Small intestine (tissue), 7 donors: Measurements from ENCODE around the gene OPHN1. TPM values are rescaled to one million over a fixed set of nuclear protein-coding genes. Genes with fewer than 3 reads are reported as not detected.
"Not testable (repeated sequence)": the region's sequence is repeated elsewhere in the genome, so short reads cannot be mapped to it uniquely, and the experiment has no call there.

Experiments used
- DNase-seq, 2 donors: peaks; one replicate each; pipeline versions ENCODE4 v3.0.0 to v3.0.0-alpha.2; 2013
- FAIRE-seq: peaks from 2 replicates; lab custom pipeline; 2012; peaks lifted over from hg19 to GRCh38; lab: Jason Lieb, UNC
- H3K27ac ChIP-seq, 3 donors: one replicate each; pipeline ENCODE4 v1.5.1; 2013; ENCODE audit warnings: low read length in 2 of 3, mild to moderate bottlenecking in 2 of 3, control low read depth in 1 of 3, inconsistent platforms in 1 of 3, low read depth in 1 of 3, moderate library complexity in 1 of 3
- H3K27me3 ChIP-seq, 3 donors: one replicate each; pipeline ENCODE4 v1.6.1; 2013; ENCODE audit warnings: low read length in 3 of 3, inconsistent platforms in 1 of 3; ENCODE audit not compliant: control insufficient read depth in 3 of 3, insufficient read depth in 3 of 3
- H3K36me3 ChIP-seq, 3 donors: one replicate each; pipeline ENCODE4 v1.6.1; 2013; ENCODE audit warnings: low read length in 3 of 3, inconsistent platforms in 1 of 3, low read depth in 1 of 3, mild to moderate bottlenecking in 1 of 3, moderate library complexity in 1 of 3; ENCODE audit not compliant: control insufficient read depth in 3 of 3, insufficient read depth in 2 of 3
- H3K4me1 ChIP-seq, 3 donors: one replicate each; pipeline ENCODE4 v1.6.1; 2013; ENCODE audit warnings: low read length in 2 of 3, inconsistent platforms in 1 of 3, low read depth in 1 of 3, mild to moderate bottlenecking in 1 of 3, moderate library complexity in 1 of 3; ENCODE audit not compliant: control insufficient read depth in 3 of 3, insufficient read depth in 2 of 3
- H3K4me3 ChIP-seq, 3 donors: one replicate each; pipeline ENCODE4 v1.5.1; 2013; ENCODE audit warnings: low read length in 3 of 3, control low read depth in 1 of 3, inconsistent platforms in 1 of 3, low read depth in 1 of 3, mild to moderate bottlenecking in 1 of 3, moderate library complexity in 1 of 3
- H3K9me3 ChIP-seq, 2 donors: one replicate each; pipeline ENCODE4 v1.6.1; 2013; ENCODE audit warnings: low read depth in 1 of 2, low read length in 1 of 2; ENCODE audit not compliant: control insufficient read depth in 2 of 2, insufficient read depth in 1 of 2
- WGBS, 3 donors: extraction: QIAGEN DNeasy Blood & Tissue Kit; methylation state at CpG; one replicate each; pipeline ENCODE4 v1.1.7; 2013; 5-methylcytosine and 5-hydroxymethylcytosine counted together
- polyA plus RNA-seq, 4 donors: library from polyadenylated mRNA; stranded (reverse) in 3 of 4; unstranded in 1 of 4; fragments of 200-250 nt in 3 of 4; fragments of 120-200 nt in 1 of 4; gene quantifications; one replicate each; pipeline versions ENCODE4 v1.2.1 to v1.2.3, GENCODE V29; 2013
- donor health status: healthy with polysubstance abuse.
- donor health status: control.
- donor health status: control.
- donor health status: Bipolar disorder and iron deficiency.
- donor health status: healthy.

OPHN1 gene
- polyA plus RNA-seq, 4 donors: 0.89 to 6.3 (median 3.0) TPM

GRCh38 chrX:68402094-68402493 lies 31.2 kb downstream of the OPHN1 start:
- Histone ChIP-seq H3K27ac (no peak overlapping the region), H3K4me3 (no peak overlapping the region), H3K9me3 (no peaks in the 10 kb centered on the region), H3K4me1 (no peaks in the 10 kb centered on the region), H3K36me3 (no peaks in the 10 kb centered on the region), H3K27me3 (no peaks in the 10 kb centered on the region)
- FAIRE-seq: no peak
- 73 to 87% (median 80%) methylated on average over 2 of the region's 2 CpGs for WGBS, 3 donors
- no peak for DNase-seq

DNA sequence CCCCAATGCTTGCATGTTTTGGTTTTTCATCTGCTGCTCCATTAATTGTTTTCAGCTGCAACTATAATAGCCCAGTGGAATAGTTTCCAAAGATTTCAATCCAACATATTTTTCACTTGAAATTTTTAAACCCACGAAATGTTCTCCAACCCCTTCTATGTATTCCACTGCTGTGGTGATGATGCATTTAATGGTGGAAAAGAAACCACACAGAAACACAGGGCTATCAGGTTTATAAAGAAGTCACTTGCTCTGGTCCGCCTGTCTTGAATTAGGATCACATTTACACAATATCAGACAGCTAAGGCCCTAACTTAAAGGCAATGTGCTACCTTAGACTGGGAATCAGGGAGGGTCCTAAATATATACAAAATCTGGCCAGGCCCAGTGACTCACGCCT lies 35.0 kb downstream of the OPHN1 start:
- DNase-seq (no peak), FAIRE-seq (no peak)
- Histone ChIP-seq H3K27ac (no peak overlapping the region), H3K4me3 (no peak overlapping the region), H3K9me3 (no peaks in the 10 kb centered on the region), H3K27me3 (no peaks in the 10 kb centered on the region), H3K4me1 (no peaks in the 10 kb centered on the region), H3K36me3 (no peaks in the 10 kb centered on the region)
- WGBS, 3 donors: 56 to 85% (median 74%) methylated on average over 3 of the region's 3 CpGs

DNA sequence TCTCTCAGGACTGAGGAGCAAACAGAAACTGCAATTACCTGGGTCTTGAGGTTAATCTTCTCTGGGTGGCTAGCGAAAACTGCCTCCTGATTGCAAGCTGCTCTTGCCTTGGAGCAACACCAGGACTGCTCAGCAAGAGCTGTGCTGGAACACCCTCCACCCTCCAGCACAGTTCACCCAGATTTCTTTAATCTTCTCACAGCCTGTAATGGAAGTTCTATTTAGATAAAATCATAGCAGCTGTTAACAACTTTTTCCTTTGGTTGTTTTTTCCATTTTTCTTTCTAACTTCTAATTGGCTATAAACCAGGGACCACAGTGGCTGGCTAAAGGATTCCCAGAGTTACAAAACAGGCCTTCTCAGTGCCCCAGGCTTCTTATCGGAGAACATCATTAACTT lies 36.3 kb downstream of the OPHN1 start:
- DNase-seq (no peak), FAIRE-seq (no peak)
- no peaks in the 10 kb centered on the region for H3K36me3 ChIP-seq
- no peaks in the 10 kb centered on the region for H3K4me1 ChIP-seq
- 61 to 81% (median 75%) methylated on average over 2 of the region's 2 CpGs for WGBS, 3 donors
- no peaks in the 10 kb centered on the region for H3K9me3 ChIP-seq
- no peak overlapping the region for H3K27ac ChIP-seq
- no peaks in the 10 kb centered on the region for H3K27me3 ChIP-seq
- H3K4me3 ChIP-seq: no peak overlapping the region

DNA sequence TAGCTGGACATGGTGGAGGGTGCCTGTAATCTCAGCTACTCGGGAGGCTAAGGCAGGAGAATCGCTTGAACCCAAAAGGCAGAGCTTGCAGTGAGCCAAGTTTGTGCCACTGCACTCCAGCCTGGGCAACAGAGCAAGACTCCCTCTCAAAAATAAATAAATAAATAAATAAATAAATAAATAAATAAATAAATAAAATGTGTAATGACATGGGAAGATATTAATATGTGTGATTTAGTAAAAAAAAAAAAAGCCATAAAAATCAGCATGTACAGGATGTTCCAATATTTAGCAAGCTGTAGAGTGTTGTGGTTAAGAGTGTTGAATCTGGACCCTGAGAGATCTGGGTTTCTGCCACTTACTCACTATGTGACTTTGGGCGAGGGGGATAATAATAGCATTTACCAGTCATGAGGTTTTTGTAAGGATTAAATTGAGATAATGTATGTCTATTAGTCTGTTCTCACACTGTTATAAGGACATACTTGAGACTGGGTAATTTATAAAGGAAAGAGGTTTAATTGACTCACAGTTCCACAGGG lies 43.8 kb downstream of the OPHN1 start:
- H3K36me3 ChIP-seq, FAIRE-seq, DNase-seq, H3K27ac ChIP-seq, H3K9me3 ChIP-seq, H3K4me1 ChIP-seq, H3K4me3 ChIP-seq, H3K27me3 ChIP-seq: not testable (repeated sequence)
- WGBS, 3 donors: 82 to 94% (median 92%) methylated on average over 3 of the region's 3 CpGs

DNA sequence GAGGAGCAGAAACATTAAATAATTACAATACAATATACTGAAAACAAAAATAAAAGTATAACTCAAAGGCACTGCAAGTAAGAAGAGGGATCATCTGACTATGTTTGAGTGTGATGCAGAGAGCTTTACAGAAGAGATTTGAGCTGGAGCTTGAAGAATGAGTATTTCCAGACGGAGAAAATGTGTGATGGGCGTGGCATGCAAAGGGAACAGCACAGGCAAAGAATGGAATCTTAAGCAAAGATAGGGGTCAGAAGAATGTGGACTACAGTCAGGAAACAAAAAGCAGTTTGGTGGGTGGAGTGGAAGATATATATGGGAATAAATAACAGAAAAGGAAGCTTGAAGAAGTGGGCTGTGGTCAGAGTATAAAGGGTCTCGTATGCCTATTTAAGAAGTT lies 45.5 kb downstream of the OPHN1 start:
- FAIRE-seq (no peak), DNase-seq (no peak)
- Histone ChIP-seq H3K36me3 (no peaks in the 10 kb centered on the region), H3K27me3 (no peaks in the 10 kb centered on the region), H3K9me3 (no peaks in the 10 kb centered on the region), H3K4me1 (no peaks in the 10 kb centered on the region), H3K4me3 (no peak overlapping the region), H3K27ac (no peak overlapping the region)
- 71 to 84% (median 79%) methylated on average over 3 of the region's 3 CpGs for WGBS, 3 donors

DNA sequence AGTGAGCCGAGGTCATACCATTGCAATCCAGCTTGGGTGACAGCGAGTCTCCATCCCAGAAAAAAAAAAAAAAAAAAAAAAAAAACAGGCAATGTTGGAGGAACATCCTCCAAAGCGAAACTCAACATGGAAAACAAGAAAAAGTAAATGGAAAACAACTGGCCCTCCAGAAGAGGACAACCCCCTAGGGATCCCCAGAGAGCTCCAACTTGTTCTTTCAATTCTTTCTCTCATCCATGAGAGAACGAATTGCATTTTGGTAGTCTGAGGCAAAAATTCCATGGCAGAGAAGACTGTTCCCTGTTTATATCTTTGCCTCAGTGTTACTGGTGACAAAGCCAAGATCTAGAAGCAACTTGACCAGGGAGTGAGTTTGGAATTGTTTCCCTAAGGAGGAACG lies 49.8 kb downstream of the OPHN1 start:
- Histone ChIP-seq H3K4me3 (no peak overlapping the region), H3K9me3 (no peaks in the 10 kb centered on the region), H3K27ac (no peak overlapping the region), H3K27me3 (no peaks in the 10 kb centered on the region), H3K4me1 (no peaks in the 10 kb centered on the region), H3K36me3 (no peaks in the 10 kb centered on the region)
- WGBS, 3 donors: 62 to 88% (median 77%) methylated on average over 4 to 5 of the region's 5 CpGs
- DNase-seq (no peak), FAIRE-seq (no peak)

- FAIRE-seq, H3K4me1 ChIP-seq, DNase-seq, H3K27ac ChIP-seq, H3K36me3 ChIP-seq, H3K4me3 ChIP-seq, H3K27me3 ChIP-seq, H3K9me3 ChIP-seq: not testable (repeated sequence)
- WGBS, 3 donors: 95 to 98% (median 96%) methylated on average over 5 of the region's 5 CpGs
Observed at GRCh38 chrX:68377579-68377978, 55.7 kb downstream of the OPHN1 start.

GRCh38 chrX:68376373-68376772 lies 56.9 kb downstream of the OPHN1 start:
- no peak for DNase-seq
- H3K27me3 ChIP-seq: no peaks in the 10 kb centered on the region
- FAIRE-seq: no peak
- H3K4me1 ChIP-seq: no peaks in the 10 kb centered on the region
- H3K4me3 ChIP-seq: no peak overlapping the region
- H3K36me3 ChIP-seq: no peaks in the 10 kb centered on the region
- no peak overlapping the region for H3K27ac ChIP-seq
- H3K9me3 ChIP-seq: no peaks in the 10 kb centered on the region

DNA sequence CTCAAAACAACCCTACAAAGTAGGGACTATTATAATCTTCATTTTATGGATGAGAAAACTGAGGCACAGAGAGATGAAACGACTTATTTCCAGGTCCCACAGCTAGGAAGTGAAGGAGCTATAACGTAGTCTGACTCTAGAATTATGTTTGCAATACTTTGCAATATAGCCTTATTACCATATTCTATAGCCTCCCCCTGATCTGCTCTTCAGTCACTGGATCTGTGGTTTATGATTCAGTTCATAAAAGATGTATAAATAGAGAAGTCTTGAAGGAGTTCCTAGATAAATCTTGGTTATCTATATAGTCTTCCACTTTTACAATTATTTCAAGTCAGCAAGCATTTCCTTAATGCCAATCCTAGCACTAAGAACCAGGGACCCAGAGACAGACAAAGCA lies 57.5 kb downstream of the OPHN1 start:
- FAIRE-seq (no peak), DNase-seq (no peak)
- H3K4me1 ChIP-seq: no peaks in the 10 kb centered on the region
- WGBS, 3 donors: 64 to 84% (median 71%) methylated on average over 2 of the region's 2 CpGs
- no peak overlapping the region for H3K4me3 ChIP-seq
- H3K36me3 ChIP-seq: no peaks in the 10 kb centered on the region
- H3K27ac ChIP-seq: no peak overlapping the region
- H3K9me3 ChIP-seq: no peaks in the 10 kb centered on the region
- no peaks in the 10 kb centered on the region for H3K27me3 ChIP-seq
